Peyer's patch (tissue), 4 donors: Measurements from ENCODE around the gene PM20D2. TPM values are rescaled to one million over a fixed set of nuclear protein-coding genes. Genes with fewer than 3 reads are reported as not detected.

Experiments
- DNase-seq, 3 donors: peaks; one replicate each; pipeline ENCODE4 v3.0.0-alpha.2; 2017 to 2019
- H3K27ac ChIP-seq, 4 donors: fragments of 200-600 bp; sonication (generic); one replicate each; pipeline ENCODE4 v1.5.1; 2016 to 2019
- H3K27me3 ChIP-seq, 2 donors: fragments of 200-600 bp; sonication (generic); one replicate each; pipeline ENCODE4 v1.5.1; 2019
- H3K36me3 ChIP-seq, 3 donors: fragments of 200-600 bp; sonication (generic); one replicate each; pipeline ENCODE4 v1.5.1; 2016 to 2019
- H3K4me1 ChIP-seq, 4 donors: fragments of 200-600 bp; sonication (generic); one replicate each; pipeline ENCODE4 v1.5.1; 2016 to 2019
- H3K4me3 ChIP-seq, 4 donors: fragments of 200-600 bp; sonication (generic); 1 replicate in 3 of 4; 2 replicates in 1 of 4; pipeline ENCODE4 v1.5.1; 2016 to 2019; ENCODE audit warnings: mild to moderate bottlenecking in 1 of 4
- H3K9me3 ChIP-seq, 4 donors: fragments of 200-600 bp; sonication (generic); one replicate each; pipeline ENCODE4 v1.5.1; 2016 to 2019; ENCODE audit warnings: mild to moderate bottlenecking in 1 of 4
- POLR2A ChIP-seq, 2 donors: fragments of 450-650 bp; IDR thresholded peaks; one replicate each; pipeline ENCODE4 v1.5.1; 2017; ENCODE audit warnings: antibody characterized with exemption in 2 of 2, mild to moderate bottlenecking in 2 of 2, moderate library complexity in 2 of 2
- total RNA-seq, 4 donors: library from RNA; depleted of rRNA; stranded (reverse); fragments of >200 nt; gene quantifications; one replicate each; pipeline ENCODE4 v1.1.0, GENCODE V29; 2016
- TF ChIP-seq, protein P1 (sequence below), 6 experiments: fragments of 450-650 bp in 4 of 6; fragments of 200-600 bp in 2 of 6; sonication (generic) in 1 of 6; IDR thresholded peaks; one replicate each; pipeline ENCODE4 v1.5.1; 2017 to 2019; ENCODE audit warnings: antibody characterized with exemption in 6 of 6, mild to moderate bottlenecking in 3 of 6, moderate library complexity in 1 of 6

PM20D2 gene
- total RNA-seq, 4 donors from 2014 or later: 6.1 to 17.3 (median 9.3) TPM

DNA sequence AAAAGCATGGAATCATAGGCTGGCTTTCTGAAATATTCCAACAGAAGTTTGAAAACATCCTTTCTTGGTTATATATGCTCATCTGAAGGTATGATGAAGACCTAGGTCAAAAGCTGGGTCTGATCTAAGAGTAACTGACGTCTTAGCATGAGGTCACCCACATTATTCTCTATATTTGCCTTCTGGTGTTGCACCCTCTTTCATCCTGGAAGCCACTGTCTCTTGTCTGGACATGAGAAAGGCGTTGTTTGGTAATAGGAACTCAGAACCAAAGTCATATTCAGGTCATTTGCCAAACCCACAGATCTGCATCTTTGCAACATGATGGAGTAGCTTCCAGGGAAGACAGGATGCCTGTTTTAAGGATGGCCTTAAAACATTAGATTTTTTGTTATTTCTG lies 53.7 kb downstream of the PM20D2 start:
- Histone ChIP-seq H3K27ac (no peak overlapping the region), H3K4me1 (no peaks in the 10 kb centered on the region), H3K36me3 (no peaks in the 10 kb centered on the region), H3K27me3 (no peaks in the 10 kb centered on the region), H3K9me3 (peaks cover 0 to 1% (median 0%) of the 10 kb centered on the region in 4 donors), H3K4me3 (no peak overlapping the region)
- no peak for DNase-seq
- TF ChIP-seq, protein P1, sequence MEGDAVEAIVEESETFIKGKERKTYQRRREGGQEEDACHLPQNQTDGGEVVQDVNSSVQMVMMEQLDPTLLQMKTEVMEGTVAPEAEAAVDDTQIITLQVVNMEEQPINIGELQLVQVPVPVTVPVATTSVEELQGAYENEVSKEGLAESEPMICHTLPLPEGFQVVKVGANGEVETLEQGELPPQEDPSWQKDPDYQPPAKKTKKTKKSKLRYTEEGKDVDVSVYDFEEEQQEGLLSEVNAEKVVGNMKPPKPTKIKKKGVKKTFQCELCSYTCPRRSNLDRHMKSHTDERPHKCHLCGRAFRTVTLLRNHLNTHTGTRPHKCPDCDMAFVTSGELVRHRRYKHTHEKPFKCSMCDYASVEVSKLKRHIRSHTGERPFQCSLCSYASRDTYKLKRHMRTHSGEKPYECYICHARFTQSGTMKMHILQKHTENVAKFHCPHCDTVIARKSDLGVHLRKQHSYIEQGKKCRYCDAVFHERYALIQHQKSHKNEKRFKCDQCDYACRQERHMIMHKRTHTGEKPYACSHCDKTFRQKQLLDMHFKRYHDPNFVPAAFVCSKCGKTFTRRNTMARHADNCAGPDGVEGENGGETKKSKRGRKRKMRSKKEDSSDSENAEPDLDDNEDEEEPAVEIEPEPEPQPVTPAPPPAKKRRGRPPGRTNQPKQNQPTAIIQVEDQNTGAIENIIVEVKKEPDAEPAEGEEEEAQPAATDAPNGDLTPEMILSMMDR (IDR thresholded peaks at IDR 0.05): no peak
- no peak for TF ChIP-seq POLR2A (IDR thresholded peaks at IDR 0.05)

DNA sequence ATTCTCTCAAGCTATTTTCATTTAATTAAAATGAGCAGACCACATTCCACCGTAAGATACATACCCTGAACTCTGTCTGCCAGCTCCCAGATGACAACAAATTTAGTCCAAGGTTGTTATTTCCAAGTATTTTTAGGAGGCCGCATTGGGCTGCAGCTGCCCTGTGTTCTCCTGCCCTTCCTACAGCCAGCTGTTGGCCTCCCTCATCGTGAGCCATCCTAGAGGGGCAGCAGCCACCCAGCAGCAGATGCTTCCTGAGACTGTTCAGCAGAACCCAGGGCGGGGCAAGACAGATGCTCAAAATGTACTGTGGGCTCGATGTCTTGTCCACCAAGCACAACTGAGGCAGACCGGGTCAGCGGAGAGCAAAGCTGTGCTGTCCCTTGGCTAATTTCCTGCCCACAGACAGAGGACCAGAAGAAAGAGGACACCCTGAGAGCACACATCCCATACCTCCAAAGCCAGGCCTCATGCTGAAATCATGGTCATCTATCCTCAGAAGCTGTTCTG lies 54.9 kb downstream of the PM20D2 start:
- no peaks in the 10 kb centered on the region for H3K4me1 ChIP-seq
- no peak overlapping the region for H3K27ac ChIP-seq
- H3K4me3 ChIP-seq: no peak overlapping the region
- no peaks in the 10 kb centered on the region for H3K27me3 ChIP-seq
- DNase-seq: no peak
- H3K36me3 ChIP-seq: no peaks in the 10 kb centered on the region
- TF ChIP-seq, protein P1 (IDR thresholded peaks at IDR 0.05): no peak
- no peak for TF ChIP-seq POLR2A (IDR thresholded peaks at IDR 0.05)
- no peaks in the 10 kb centered on the region for H3K9me3 ChIP-seq

DNA sequence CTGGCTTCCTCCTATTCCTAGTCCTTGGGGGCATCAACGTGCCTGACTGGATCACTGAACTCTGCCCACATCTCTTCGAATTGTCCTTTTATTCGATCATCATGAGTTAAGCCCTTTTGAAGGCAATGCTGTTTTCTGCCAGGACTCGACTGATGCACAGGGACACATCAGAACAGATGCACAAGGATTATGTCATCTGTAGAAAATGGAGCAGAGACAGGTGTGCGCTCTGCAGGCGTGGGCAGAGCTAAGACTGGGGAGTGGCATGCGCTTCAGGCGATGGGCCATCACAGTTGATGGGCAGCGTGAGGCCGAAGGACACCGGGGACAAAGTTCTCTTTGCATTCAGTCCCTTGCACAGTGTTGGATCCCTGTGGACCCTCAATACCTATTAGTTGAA lies 58.2 kb downstream of the PM20D2 start:
- no peak for TF ChIP-seq POLR2A (IDR thresholded peaks at IDR 0.05)
- TF ChIP-seq, protein P1 (IDR thresholded peaks at IDR 0.05): no peak
- Histone ChIP-seq H3K36me3 (no peaks in the 10 kb centered on the region), H3K4me1 (no peaks in the 10 kb centered on the region), H3K27ac (no peak overlapping the region), H3K4me3 (no peak overlapping the region), H3K27me3 (no peaks in the 10 kb centered on the region), H3K9me3 (no peaks in the 10 kb centered on the region)
- no peak for DNase-seq

DNA sequence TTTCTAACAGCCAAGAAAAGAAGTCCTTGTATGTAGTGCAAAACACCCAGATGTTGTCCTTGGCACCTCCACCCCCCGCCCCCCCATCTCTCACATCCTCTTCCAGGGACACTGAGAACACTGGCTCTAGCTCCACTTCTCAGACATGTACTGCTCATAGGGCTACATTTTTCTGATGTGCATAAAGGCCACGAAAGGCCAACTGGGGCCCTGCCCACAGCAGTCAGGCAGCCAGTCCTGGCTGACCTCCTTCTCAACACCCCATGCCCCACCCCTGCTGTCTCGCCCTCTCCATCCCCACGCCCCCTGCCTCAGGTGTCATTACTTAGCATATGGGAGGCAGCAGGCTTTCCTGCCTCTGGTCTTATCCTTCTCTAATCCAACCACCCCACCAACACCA lies 60.0 kb downstream of the PM20D2 start:
- TF ChIP-seq POLR2A (IDR thresholded peaks at IDR 0.05): no peak
- TF ChIP-seq, protein P1 (IDR thresholded peaks at IDR 0.05): no peak
- DNase-seq: no peak
- Histone ChIP-seq H3K4me1 (no peaks in the 10 kb centered on the region), H3K4me3 (no peak overlapping the region), H3K9me3 (no peaks in the 10 kb centered on the region), H3K27ac (no peak overlapping the region), H3K27me3 (no peaks in the 10 kb centered on the region), H3K36me3 (no peaks in the 10 kb centered on the region)

DNA sequence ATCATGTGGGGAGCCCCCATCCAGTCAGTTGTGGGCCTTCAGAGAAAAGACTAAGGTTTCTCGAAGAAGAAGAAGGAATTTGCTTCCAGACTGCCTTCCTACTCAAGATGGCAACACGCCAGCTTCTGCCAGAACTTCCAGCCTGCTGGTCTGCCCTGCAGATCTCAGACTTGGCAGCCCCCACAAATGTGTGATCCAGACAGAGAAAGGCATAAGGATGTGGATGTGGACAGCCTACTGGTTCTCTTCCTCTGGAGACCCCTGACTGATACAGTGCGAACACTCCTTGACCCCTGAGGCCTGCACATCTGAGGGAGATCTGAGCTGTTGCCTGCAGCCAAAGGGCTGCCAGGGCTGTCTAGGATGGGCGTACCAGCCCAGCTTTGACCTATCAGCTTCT lies 62.7 kb downstream of the PM20D2 start:
- Histone ChIP-seq H3K4me1 (no peaks in the 10 kb centered on the region), H3K27me3 (no peaks in the 10 kb centered on the region), H3K36me3 (no peaks in the 10 kb centered on the region), H3K9me3 (no peaks in the 10 kb centered on the region), H3K27ac (no peak overlapping the region), H3K4me3 (no peak overlapping the region)
- no peak for DNase-seq
- no peak for TF ChIP-seq POLR2A (IDR thresholded peaks at IDR 0.05)
- TF ChIP-seq, protein P1 (IDR thresholded peaks at IDR 0.05): no peak

DNA sequence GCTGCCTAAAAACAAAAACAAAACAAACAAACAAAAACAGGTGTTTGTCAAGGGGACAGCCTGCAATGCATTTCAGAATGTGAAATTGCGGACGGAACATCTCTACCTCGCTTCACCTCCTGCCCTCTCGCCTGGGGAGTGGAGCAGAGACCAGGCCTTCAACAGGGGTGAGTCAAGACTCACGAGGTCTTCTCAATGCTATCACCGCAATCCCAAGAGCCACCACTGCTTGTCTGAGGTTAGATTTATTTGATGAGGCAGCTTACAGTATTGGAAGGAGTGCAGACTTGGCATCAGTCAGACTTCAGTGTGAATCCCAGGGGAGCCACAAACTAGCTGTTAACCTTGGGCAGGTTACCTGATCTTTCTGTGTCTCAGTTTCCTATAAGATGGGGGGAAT lies 63.6 kb downstream of the PM20D2 start:
- Histone ChIP-seq H3K4me1 (no peaks in the 10 kb centered on the region), H3K27me3 (no peaks in the 10 kb centered on the region), H3K27ac (no peak overlapping the region), H3K4me3 (no peak overlapping the region), H3K36me3 (no peaks in the 10 kb centered on the region), H3K9me3 (no peaks in the 10 kb centered on the region)
- DNase-seq: no peak
- TF ChIP-seq, protein P1 (IDR thresholded peaks at IDR 0.05): no peak
- no peak for TF ChIP-seq POLR2A (IDR thresholded peaks at IDR 0.05)
